GM19397 (cell line): Measurements from ENCODE around the gene COL24A1.

Experiments used
- ATAC-seq: cut with Tn5 transposase; IDR thresholded peaks from one replicate; pipeline ENCODE4 v1.9.1; 2021; ENCODE audit warnings: mild to moderate bottlenecking, moderate library complexity; ENCODE audit not compliant: unreplicated experiment

Gene COL24A1

DNA sequence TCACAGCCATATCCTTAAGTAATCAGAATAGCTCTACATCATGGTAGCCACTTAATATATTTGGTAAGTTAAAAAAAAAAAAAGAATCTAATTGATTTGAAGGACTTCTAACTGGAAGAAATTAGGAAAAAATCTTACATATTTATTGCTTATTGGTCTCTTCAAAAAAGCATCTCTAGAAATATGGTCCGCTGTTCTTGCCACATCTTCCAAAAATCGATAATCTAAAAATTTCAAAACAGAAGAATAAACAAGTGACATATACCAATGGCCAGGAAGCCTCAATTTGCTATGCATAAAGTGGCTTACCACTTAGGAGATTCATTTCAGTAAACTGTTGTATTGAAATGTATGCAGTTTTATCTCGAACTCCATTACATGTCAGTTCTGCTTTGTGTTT, 450.6 kb downstream of the COL24A1 start:
- ATAC-seq, result no peak

DNA sequence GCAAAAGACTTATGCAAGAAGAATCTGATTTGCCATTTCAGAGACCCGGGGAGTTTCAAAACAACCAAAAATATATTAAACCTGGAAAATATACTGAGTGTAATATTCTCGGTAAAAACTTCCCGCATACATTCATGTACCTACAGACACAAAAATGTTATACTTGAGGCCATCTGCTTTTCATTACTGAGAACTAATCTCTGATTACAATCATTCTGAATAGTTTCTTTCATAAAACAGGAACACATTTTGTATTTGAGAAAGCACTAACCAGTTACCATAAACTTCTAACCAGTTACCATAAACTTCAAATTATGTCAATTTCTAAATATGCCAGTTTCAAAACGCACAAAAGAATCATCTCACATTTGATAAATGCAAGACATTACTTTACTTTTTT, 456.1 kb downstream of the COL24A1 start:
- no peak for ATAC-seq

DNA sequence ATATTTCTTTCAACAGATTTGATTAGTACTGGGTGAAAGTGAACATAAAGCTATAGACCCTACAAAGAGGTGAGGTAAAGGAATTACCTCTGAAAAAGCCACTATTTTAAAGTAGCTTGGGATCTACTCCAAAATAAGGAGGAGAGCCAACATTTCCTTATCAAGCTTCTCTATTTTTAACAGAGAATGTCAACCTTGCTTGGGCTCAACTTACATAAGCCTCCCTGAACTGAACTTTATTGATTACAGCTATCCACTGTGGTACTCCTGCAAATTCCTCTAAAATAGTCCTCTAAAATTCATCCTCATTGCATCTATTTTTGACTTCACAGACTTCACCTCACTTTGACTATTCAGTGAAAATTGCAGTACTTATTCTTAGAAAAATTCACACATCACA, 458.7 kb downstream of the COL24A1 start:
- no peak for ATAC-seq

DNA sequence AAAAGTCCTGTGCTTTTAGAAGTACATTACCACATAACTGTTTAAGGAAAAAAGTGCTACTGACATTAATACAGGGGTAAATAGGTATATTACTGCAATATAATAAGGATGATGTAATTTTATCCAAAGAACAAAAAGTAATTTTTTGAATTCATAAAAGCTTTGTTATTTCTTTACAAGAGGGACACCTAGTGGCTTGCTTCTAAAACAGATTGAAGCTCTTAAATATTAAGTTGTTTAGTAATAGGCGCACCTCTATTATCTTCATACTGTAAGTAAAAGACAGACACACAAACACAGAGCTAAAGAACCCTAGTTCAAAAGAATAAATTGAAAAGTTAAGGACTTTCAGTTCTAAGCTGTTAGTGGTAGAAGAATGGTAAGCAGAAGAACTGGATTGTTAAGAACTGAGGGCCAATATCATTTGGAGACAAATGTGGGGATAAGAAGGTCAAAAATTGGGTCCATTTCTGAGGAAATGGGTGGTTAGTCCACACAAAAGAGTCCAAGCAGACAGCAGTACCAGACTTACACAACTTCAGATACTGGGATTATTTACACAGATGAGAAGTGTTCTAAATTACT, 463.8 kb downstream of the COL24A1 start:
- ATAC-seq, result no peak

DNA sequence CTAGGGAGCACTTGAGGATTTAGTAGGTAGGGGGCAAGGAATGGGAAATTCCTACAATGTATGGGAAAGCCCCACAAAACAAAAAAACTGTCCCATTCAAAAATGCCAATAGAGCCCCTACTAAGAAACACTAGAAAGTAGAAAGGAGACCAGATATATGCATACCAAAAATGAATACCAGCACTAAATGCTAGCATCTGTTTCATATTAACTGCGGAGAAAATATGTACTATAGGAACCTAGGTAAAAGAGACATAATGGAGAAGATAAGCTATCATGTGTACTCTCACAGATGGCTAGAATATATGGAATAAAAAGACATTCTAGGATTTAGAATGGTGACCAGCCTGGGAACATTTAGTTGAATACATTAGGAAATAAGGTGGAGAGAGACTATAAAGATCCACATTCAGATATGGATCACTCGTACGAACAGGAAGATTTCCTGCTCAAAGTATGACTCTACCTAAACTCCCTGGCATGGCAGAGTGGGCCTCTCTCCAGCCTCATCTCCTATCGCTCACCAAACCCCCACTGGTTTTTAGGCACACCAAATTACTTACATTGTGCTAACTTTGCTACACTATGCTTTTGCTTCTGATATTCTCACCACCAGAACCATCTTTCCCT, 466.7 kb downstream of the COL24A1 start:
- no peak for ATAC-seq

DNA sequence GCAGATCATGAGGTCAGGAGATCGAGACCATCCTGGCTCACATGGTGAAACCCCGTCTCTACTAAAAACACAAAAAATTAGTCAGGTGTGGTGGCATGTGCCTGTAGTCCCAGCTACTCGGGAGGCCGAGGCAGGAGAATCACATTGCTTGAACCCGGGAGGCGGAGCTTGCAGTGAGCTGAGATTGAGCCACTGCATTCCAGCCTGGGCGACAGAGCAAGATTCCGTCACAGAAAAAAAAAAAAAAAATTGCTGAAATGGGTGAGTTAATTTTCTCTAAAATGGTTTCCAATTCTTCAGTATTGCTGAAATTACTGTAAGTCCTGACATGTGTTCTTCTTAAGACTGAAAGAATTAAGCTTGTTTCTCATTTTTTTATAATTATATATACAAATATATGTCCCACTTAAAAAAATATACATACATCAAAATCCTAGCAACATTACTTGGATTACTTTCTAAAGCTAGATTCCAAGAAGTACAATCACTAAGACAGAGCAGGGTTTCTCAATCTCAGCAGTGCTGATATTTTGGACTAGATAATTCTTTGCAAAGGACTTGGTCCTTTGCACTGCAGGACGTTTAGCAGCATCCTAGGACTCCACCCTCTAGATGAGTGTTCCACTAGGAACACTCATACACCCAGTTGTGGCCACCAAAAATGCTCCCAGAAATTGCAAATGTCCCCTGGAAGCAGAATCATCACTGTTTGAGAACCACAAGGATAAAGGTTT, 473.1 kb downstream of the COL24A1 start:
- no peak for ATAC-seq

DNA sequence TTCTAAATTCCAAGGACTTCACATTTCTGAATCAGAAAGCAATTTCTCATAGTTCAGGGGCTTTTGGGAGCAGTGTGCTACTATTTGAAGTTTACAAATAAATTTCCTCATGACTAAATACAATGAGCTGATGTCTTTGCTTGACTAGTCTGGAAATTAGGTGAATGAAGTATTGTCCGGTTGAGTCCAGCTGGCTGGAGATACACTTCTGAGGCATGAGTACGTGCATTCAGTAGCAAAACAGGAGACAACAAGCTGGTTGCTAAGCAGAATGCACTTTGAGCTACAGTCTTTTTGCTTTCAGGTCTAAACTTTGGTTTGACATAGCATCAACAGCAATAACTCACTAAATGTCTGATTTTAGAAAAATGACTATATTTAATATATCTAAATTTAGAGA, 475.5 kb downstream of the COL24A1 start:
- ATAC-seq, result no peak
